Putamen (tissue), 1 donor: ENCODE measurements around the gene LONP1.
"Not testable (repeated sequence)": the region's sequence is repeated elsewhere in the genome, so short reads cannot be mapped to it uniquely, and the experiment has no call there.

Source experiments
- DNase-seq: peaks from one replicate; pipeline ENCODE4 v3.0.0-alpha.2; 2016; ENCODE audit warnings: low spot score

LONP1 gene

DNA sequence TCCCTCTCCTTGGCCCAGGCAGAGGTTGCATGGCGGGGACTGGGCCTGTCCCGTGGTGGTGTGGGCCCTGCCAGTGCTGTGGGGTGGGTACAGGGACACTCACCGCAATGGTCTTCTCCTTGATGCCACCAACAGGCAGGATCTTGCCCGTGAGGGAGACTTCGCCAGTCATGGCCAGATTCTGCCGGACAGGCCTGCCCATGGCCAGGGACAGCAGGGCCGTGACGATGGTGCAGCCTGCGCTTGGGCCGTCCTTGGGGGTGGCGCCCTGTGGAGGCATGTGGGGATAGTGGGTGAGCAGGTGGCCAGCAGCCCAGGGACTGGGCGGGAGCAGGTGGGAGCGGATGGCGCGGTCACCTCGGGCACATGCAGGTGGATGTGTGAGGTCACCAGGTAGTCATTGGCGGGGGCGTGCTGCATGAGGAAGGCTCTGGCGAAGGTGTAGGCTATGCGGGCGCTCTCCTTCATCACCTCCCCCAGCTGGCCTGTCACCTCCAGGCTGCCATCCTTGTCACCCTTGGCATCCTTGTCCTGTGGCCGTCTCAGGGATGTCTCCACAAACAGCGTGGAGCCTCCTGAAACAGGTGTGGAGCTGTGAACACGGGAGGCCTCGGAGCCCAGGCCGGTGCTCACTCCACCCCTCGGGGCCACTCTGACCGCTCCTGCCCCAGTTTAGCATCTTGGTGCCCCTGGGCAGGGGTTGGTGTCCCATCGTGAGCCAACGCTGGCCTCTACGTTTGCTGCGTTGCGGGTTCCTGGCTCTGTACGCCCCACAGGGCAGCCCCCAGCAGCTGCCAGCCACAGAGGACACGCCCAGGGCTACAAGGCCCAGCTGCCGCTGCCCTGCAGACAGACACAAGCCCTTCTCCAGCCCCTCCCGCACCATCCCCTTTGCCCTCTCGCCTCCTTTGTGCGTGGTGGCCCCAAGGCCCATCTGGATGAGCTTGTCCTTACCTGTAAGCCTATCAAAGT, 26.5 kb downstream of the LONP1 start:
- no peak for DNase-seq

DNA sequence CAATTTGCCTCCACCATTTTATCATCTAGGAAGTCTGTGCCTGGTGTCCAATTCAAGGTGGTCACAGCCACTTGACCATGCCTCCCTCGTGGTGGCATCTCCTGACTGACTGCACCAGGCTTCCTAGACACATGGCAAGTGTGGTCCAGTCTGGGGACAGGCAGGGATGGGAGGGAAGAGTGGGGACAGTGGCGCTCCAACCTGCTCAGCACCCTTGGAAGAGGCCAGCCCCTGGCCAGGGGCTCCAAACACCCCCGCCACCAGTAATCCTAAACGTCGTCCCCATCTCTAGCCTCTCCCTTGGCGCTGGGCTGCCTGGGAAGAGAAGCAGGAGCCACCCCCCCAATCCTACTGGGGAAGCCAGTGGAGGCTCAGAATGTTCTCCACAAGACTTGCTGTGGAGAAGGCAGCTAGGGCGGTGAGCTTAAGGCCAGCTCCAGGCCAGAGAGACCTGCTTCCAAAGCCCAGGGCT, 27.2 kb downstream of the LONP1 start:
- DNase-seq: no peak

DNA sequence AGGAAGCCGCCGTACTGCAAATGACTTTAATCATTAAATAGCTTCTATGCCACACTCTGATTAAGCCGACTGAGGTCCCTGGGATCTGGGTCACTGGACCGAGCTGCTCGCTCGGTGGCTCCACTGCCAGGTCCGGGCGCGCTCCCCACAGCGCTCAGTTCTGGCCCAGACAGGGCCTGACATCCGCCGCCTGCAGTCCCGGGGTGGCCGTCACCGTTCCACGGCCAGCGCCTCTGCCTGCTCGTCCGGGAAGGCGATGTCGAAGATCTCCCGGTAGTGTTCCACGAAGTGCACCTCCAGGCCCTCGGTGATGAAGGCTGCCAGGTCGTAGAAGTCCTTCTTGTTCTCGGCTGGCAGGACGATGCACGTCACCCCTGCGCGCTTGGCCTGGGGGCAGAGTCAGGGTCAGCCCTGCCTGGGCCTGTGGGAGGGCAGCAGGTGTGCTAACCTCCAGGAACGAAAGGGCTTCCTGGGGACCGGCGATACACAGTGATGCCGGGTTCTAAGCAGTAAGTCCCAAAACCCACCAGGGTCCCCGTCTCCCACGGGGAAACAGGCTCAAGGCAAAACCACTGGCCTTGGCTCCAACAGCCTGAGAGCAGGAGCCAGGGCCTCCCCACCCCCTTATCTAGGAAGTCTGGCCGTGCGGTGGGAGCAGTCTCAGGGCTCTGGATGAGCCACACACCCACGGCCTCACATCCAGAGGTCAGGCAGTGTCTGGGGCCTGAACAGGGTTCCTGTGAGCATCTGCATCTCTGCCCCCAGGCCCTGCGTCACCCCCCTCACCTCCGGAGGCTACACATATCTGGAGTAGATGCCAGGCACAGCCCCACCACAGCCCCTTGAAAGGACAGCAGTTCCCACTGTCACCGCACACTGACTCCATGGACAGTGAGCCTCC, 27.9 kb downstream of the LONP1 start:
- no peak for DNase-seq

DNA sequence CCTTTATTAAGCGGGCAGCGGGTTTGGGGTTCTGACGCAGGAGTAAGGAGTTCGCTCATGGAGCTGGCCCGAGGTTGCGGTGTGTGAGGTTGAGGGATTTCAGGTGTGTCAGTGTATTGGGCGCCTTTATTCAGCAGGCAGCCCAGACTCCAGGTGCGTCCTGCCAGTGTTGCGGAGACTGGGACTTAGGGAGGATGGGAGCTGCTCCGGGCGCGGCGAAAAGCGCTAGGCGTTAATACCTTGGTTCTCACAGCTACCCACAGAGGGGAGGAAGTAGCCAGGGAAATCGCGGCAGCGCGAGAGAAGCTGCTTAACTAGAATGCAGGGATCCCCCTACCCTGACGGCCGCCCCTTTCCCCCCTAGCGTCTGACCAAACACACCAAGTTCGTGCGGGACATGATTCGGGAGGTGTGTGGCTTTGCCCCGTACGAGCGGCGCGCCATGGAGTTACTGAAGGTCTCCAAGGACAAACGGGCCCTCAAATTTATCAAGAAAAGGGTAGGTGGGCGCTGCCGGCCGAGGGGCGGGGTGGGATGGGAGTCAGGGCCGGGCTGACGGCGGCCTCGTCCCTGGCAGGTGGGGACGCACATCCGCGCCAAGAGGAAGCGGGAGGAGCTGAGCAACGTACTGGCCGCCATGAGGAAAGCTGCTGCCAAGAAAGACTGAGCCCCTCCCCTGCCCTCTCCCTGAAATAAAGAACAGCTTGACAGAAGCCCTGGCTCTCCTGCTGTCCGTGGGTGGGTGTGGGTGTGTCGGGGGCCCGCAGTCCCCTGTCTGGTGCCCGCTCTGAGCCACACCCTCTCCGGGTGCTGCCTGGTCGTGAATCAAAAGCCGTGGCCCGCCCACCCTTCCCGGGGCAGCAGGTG, 28.8 kb downstream of the LONP1 start:
- DNase-seq: no peak

DNA sequence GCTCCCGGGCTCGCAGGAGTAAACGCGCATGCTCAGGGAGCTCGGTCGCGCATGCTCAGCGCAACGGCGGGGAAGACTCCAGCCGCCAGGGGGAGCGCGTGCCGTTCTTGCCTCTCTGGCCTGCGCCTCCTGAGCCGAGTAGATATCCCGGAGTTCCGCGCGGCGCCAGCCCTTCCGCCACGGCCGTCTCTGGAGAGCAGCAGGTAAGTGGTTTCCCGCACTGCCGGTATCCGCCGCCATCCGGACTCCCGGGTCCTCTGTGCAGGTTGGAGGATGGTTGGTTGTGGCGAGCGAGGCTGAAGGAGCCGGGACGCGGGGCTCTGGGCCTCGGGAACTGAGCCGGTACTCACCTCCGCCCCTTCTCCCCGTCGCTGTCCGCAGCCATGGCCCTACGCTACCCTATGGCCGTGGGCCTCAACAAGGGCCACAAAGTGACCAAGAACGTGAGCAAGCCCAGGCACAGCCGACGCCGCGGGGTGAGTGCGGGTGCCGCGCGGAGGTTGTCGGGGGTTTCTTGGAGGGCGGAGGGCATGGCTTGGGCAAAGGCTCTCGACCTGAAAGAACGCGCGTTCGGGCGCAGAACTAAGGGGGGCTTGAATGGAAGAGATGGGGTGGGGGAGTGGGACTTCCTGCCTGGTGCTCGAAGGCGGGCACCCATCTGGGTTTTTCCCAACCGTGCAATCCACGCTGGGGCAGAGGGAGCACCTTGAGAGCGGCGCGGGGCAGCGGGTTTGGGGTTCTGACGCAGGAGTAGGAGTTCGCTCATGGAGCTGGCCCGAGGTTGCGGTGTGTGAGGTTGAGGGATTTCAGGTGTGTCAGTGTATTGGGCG, 29.6 kb downstream of the LONP1 start, which contains the start of gene RPL36:
Gene RPL36 (plus strand): TSS at position 171 of the 830 bp plus-strand sequence. CDS start 213 bp downstream, at position 384.
- DNase-seq: peak; percentile 95

DNA sequence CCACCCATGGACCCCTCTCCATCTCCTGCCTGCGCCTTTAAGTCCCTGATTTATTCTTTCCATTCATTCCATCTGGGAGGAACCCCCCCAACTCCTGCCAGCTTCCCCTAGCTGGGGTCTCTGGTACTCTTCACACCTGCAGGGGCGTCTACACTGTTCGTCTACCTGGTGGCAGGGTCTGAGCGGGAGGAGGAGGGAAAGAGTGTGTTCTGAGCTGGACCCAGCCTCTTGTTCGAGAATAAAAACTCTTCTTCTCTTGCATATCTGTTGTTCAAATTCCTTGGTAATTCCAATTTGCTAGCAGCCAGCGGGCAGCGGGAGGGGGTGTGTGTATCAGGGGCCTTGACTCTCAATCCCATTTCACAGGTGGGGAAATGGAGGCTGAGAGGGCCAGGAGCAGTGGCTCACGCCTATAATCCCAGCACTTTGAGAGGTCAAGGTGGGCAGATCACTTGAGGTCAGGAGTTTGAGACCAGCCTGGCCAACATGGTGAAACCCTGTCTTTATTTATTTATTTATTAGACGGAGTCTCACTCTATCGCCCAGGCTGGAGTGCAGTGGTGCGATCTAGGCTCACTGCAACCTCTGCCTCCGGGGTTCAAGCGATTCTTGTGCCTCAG, 31.6 kb downstream of the LONP1 start:
- not testable (repeated sequence) for DNase-seq

DNA sequence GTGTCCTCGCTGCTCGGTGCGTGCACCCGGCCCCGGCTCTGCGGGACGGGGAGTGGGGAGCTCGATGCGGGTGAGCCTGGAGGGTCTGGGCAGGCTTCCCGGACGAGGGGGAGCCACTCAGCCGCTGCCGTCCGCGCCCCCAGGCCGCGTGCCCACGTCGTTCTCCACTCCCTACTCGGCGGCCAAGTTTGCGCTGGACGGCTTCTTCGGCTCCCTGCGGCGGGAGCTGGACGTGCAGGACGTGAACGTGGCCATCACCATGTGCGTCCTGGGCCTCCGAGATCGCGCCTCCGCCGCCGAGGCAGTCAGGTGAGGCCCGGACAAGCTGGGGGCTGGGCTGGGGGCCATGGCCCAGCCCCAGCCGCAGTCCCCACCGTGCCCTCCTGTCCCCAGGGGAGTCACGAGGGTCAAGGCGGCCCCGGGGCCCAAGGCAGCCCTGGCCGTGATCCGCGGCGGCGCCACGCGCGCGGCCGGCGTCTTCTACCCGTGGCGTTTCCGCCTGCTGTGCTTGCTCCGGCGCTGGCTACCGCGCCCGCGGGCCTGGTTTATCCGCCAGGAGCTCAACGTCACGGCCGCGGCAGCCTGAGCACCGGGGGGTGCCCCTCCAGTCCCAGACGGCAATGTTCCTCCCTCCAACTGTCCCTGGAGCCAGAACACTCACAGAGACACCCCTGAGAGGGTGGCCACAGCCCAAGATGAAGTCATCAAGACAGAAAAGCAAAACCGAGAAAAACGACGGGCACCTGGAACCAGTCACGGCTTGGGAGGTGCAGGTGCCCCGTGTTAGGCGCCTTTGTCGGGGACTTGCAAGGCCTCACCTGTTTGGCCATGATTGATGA, 32.4 kb downstream of the LONP1 start:
- no peak for DNase-seq

DNA sequence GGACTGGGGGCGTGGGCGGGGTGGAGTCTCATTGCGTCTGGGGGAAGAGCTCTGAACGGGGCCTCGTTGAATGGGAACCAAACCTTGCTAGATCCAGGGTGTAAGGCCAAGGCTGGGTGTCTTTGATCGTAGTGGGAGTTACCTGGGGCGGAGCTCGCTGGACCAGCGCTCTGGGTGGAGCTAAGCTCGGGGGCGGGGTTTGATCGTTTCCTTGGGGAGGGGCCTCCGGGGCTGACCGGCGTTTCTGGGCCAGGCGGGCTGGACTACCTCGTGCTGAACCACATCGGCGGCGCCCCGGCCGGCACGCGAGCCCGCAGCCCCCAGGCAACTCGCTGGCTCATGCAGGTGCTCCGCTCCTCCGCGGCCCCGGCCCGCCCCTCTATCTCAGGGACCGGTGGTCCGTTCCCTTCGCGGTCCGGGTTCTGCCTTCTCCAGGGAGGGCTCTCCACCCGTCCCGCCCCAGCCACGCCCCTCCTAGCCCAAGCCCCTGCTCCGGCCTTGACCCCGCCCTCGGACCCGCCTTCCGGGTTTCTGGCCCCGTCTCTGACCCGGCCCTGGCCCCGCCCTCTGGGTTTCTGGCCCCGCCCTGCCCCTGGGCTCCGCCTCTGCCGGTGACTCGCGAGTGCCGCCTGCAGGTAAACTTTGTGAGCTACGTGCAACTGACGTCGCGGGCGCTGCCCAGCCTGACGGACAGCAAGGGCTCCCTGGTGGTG, 33.1 kb downstream of the LONP1 start:
- DNase-seq: peak; percentile 81

DNA sequence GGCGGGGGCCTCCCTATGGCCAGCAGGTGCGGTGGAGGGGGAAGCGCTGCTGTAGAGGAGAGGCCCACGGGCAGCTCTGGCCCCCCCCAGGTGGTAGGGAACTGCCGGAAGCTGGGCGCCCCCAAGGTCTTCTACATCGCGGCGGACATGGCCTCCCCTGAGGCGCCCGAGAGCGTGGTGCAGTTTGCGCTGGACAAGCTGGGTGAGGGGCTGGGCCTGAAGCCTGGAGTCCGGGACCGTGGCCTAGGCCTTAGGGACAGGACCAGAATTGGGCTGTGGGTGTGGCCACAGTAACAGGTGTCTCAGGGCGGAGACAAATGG, 33.7 kb downstream of the LONP1 start:
- no peak for DNase-seq

DNA sequence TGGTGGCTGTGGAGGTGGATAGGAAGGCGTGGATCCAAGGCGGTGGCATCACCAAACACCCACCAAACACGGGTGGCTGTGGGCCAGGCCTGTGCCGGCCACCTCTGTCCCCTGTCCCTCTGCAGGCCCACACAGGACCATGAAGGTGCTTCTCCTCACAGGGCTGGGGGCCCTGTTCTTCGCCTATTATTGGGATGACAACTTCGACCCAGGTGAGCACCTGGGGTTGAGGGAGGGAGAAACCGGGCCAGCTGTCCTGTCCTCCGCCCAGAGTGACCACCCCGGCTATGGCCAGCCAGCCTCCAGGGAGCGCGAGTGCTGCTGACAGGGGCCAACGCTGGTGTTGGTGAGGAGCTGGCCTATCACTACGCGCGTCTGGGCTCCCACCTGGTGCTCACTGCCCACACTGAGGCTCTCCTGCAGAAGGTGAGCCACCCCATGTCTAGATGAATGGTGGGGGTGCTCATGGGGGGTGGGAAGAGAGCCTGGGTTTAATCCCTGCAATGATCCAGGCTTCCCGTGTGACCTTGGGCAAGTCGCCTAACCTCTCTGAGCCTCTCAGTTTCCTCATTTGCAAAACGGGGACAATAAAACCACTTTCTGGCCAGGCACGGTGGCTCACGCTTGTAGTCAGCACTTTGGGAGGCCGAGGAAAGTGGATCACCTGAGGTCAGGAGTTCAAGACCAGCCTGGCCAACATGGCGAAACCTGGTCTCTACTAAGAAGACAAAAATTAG, 35.1 kb downstream of the LONP1 start:
- no peak for DNase-seq

DNA sequence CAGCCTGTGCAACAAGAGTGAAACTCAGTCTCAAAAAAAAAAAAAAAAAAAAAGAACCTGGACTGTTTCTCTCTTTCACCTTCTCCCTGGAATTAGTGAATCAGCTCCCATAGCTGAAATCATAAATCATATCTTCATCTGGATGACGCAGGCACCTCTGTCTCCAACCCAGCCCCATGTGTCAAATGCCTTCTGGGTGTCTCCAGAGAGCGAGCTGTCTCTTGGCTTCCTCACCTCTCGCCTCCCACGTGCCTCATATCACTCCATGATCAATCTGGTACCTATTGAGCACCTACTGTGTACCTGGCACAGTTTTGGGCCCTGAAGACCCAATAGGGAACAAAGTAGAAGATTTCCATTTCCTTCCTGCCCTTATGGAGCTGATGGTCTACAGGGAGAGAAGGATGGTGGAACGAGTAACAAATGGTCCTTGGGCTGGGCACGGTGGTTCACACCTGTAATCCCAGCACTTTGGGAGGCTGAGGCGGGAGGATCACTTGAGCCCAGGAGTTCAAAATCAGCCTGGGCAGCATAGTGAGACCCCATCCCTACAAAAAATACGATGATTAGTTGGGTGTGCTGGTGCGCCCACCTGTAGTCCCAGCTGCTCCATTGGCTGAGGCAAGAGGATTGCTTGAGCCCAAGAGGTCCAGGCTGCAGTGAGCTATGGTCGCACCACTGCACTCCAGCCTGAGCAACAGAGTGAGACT, 36.6 kb downstream of the LONP1 start:
- DNase-seq: no peak

DNA sequence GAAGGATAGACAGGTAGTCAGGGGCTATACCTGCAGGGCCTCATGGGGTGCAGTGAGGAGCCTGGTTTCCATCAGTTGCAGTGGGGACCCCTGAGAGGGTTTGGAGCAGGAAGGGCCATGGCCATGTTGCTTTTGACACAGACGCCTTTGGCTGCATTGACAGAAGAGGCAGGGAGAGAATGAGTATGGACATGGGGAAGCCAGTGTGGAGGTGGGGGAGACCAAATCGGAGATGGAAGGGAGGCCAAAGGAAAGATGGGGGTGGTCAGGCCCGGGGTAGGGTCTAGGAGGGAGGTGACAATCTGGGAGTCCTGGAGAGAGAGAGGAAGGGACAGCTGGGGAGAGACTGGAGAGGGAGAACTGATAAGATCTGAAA, 37.9 kb downstream of the LONP1 start:
- DNase-seq: no peak

DNA sequence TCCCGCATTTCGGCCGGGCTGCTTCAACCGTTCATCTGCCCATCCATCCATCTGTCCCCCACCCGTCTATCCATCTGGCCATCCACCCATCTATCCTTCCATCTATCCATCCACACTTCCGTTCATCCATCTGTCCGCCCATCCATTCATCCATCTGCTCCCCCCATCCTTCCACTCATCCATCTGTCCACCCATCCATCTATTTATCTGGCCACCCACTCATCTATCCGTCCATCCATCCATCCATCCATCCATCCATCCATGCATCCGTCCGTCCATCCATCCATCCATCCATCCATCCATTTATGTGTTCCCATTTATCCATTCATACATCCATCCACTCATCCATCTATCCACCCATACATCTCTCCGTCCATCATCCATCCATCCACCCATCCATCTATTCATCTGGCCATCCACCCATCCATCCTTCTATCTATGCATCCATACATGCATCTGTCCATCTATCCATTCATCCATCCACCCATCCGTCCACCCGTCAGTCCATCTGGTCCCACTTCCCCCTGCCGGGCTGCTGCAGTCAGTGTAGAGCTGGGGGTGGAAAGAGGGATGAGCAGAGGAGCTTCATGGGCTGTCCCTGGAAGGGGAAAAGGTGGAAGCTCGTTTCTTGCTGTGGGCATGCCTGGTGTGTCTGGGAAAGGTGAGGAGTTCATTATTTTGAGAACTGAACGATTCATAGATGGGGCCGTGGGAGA, 38.4 kb downstream of the LONP1 start:
- DNase-seq: no peak

DNA sequence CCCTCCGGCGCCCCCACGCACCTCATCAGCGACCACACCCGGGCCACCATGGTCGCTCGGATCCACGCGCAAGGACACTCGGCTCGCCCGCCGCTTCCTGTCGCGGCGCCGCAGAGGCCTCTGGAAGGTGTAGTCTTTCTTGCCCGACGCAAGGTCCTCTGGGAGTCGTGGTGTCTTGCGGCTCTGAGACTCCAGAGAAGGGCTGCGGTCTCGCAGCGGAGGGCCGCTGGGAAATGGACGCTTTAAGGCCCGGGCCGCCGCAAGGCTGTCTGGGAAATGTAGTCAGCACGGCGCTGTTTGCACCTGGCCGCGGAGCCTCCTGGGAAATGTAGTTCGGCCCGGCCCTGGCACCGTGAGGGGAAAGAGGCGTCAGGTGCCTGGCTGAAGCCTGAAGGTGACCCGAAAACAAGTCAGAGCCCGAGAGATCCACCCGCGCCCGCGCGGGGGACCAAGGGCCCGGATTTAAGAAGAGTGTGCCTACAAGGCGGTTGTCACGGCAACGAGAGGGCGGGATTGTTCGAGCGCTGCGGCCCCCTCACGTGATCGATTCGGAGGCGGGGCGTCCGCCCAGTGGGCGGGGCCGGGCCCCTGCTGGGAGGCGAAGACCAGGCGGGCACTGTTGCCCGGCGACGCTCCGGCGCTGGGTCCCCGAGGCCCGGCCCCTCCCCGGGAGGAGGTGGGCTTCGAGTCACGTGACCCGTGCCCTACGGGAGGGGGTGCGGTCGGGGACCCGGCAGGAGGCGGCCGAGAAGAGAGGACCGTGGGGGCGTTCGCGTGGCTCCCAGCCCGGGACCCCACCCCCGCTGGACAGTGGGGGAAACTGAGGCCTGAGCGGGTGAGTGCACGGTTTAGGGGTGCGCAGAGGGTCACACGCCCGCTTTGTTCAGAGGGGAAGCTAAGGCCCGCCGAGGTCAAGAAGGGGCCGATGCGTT, 39.2 kb downstream of the LONP1 start, which contains the start of the genes HSD11B1L and MICOS13:
Gene HSD11B1L (plus strand): TSS at position 591 of the 932 bp plus-strand sequence. CDS start 3,806 bp downstream, outside the sequence.
Gene MICOS13 (minus strand): TSS at position 80 of the 932 bp plus-strand sequence. CDS start 30 bp downstream, at position 50.
- DNase-seq: peak; percentile 99

DNA sequence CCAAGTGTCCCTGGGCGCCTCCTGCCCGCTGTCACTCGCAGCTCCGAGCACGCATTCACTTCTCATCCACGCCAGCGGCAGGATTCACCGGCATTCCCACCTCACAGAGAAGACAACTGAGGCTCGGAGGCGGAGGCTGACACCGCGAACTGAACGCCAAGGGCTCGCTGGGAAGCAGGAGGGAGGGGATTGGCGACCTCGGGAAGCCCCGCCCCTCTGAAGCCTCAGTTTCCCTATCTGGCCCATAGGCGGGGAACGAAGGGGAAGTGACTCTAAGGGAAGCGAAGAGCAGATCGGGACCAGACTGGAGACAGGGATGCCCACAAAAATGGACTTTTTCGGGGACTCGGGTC, 39.9 kb downstream of the LONP1 start:
- no peak for DNase-seq
